Ramos (cell line): ENCODE data around the gene EVI5L.
"Not testable (repeated sequence)": the region's sequence is repeated elsewhere in the genome, so short reads cannot be mapped to it uniquely, and the experiment has no call there.

ENCODE experiments used
- in situ Hi-C: fragments of 300-500 bp; cut with MboI; formaldehyde crosslinking; loops from one replicate; pipeline ENCODE4 v1.14.3; 2022; ENCODE audit warnings: low sequenced_read_pairs; ENCODE audit not compliant: unreplicated experiment

Gene EVI5L

GRCh38 chr19:7888145-7888825 is 58.3 kb downstream of the EVI5L start, which contains the start of gene LRRC8E:
TSS of gene LRRC8E (plus strand) at chr19:7888510. CDS start at chr19:7895604, 7,094 bp downstream.
- in situ Hi-C loops = no loop called here

GRCh38 chr19:7888826-7889217 is 58.8 kb downstream of the EVI5L start:
- in situ Hi-C loops = no loop called here

GRCh38 chr19:7893362-7894101 is 63.5 kb downstream of the EVI5L start:
- in situ Hi-C loops = not testable (repeated sequence)

DNA sequence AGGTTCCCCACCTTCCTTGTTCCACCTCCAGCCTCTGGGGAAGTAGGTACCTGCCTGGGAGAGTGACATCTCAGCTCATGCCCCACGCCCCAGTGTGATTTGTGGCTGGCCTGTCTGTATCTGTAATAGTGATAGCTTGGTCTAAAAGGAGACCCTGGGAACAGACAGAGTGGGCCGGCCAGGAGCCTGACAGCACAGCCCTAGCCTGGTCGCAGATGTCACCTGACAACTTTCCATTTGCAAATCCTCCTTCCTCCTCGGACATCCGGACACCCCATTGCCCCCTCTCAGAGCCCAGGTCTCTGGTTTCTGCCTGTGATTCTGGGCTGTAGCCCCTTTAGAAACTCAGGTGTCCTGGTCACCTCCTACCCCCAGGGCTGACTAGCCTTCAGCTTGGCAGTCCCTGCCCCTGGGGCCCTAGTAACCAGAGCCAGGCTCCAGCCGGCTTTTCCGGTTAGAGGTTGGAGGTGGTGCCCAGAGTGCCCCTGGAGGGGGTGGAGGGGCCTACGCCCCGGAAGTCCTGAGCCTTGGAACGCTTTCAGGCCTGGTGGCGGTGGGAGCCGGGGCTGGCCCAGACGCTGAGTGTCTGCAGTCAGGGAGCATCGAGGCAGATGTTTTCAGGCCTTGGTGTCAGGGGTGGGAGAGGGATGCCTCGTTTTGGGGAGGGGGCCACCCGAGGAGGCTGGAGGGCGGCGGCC is 64.7 kb downstream of the EVI5L start:
- in situ Hi-C loops = no loop called here

GRCh38 chr19:7895565-7895964 is 65.5 kb downstream of the EVI5L start:
- in situ Hi-C loops = no loop called here

DNA sequence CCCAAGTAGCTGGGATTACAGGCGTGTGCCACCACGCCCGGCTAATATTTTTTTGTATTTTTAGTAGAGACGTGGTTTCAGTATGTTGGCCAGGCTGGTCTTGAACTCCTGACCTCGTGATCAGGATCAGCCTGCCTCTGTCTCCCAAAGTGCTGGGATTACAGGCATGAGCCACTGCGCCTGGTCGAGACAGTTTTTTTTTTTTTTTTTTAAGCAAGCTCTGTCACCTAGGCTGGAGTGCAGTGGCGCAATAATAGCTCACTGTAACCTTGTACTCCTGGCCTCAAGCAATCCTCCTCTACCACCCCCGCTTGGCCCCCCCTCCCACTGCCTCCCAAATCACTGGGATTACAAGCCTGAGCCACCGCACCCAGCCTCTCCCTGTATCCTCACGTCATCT is 67.3 kb downstream of the EVI5L start:
- in situ Hi-C loops = no loop called here

DNA sequence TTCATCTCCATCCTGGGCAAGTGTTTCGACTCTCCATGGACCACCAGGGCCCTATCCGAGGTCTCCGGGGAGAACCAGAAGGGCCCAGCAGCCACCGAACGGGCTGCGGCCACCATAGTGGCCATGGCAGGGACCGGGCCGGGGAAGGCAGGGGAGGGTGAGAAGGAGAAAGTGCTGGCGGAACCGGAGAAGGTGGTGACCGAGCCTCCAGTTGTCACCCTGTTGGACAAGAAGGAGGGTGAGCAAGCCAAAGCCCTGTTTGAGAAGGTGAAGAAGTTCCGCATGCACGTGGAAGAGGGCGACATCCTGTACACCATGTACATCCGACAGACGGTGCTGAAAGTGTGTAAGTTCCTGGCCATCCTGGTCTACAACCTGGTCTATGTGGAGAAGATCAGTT is 68.9 kb downstream of the EVI5L start:
- in situ Hi-C loops = no loop called here

GRCh38 chr19:7899751-7900378 is 69.8 kb downstream of the EVI5L start:
- in situ Hi-C loops = no loop called here

DNA sequence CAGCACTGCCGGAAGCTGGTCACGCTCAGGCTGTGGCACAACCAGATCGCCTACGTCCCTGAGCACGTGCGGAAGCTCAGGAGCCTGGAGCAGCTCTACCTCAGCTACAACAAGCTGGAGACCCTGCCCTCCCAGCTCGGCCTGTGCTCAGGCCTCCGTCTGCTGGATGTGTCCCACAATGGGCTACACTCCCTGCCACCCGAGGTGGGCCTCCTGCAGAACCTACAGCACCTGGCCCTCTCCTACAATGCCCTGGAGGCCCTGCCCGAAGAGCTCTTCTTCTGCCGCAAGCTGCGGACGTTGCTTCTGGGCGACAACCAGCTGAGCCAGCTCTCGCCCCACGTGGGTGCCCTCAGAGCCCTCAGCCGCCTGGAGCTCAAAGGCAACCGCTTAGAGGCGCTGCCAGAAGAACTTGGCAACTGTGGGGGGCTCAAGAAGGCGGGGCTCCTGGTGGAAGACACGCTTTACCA is 70.4 kb downstream of the EVI5L start:
- in situ Hi-C loops = no loop called here

DNA sequence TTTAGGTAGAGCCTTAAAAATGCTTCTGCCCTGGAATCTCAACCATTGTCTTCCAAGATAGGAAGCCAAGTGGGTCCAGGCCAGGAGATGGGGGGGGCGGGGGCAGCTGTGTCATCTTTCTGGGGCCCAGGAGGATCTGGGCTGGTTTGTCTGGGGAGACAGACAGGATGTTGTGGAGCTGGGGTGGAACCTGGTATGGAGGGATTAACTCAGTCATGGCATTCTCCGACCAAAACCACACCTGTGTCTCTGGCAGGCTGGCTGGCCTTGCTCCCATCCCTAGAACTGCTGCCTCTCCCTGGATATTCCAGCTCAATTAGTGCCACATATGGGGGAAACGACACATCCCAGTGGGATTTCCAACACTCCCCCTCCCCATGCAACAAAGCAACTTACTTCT is 70.9 kb downstream of the EVI5L start:
- in situ Hi-C loops = no loop called here

DNA sequence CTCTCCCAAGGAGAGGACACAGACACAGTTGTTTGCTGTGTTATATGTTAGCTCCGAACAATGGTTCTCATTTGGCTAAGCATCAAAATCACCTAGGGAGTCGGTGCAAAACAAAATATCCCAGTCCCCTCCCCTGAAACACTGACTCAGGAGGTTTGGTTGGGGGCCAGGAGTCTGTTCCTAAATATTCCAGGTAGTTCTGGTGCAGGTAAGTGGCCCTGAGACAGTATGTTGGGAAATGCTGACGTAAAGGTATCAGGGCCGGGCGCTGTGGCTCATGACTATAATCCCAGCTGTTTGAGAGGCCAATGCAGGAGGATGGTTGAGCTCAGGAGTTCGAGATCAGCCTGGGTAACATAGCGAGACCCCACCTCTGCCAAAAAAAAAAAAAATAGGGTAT is 71.3 kb downstream of the EVI5L start:
- in situ Hi-C loops = no loop called here

DNA sequence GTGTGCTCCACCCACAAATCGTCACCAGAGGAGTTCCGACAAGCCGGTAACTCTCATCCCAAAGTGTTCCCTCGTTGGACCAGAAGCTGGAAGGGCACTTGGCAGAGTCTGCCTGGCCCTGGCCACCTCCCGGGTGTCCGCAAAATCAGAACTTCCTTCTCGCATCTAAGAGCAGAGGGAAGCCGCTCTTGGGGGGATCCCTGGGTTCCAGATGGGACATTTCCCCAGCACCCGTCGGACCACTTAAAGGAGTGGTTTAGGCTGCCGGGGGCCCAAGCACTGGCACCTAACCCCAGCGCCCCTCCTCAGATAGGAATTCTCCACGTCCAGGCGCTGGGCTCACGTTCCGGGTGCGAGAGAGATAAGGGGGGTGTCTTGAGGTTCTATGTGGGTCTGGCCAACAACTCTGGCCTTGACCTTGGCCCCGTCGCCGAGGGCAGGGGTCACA is 72.8 kb downstream of the EVI5L start:
- in situ Hi-C loops = no loop called here

DNA sequence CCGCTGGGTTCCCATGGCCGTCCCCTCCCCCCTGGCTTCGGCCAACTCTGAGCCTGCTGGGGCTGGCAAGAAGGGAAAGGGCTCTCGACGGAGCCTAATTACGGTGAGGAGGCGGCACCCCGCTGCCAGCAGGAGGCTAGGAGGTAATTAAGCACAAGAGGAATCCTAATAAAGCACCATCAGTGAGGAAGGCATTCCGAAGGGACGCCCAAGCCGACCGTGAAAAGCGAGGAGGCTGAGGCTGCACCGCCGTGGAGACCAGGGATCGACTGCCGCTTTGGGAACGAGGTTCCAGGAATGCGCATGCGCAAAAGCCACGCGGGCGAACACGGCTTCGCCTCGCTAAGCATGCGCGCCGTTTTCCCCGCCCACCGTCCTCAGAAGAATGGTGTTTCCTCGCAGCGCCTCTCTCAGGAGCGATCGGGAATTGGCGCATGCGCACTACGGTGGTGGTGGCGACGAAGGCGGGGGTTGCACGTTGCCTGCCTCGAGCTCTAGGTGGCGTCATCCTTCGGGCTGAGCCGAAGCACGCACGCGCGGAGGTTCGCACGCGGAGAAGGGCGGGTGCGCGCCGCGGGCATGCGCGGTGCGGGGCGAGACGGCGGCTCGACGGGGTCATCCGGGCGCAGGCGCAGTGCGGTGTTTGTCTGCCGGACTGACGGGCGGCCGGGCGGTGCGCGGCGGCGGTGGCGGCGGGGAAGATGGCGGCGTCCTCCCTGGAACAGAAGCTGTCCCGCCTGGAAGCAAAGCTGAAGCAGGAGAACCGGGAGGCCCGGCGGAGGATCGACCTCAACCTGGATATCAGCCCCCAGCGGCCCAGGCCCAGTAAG is 73.4 kb downstream of the EVI5L start, which contains the start of gene MAP2K7:
Gene MAP2K7, plus strand, starts transcription at position 634 of the 830 bp plus-strand sequence. Its CDS starts 68 bp downstream, at position 702.
- in situ Hi-C loops = no loop called here

- in situ Hi-C loops = no loop called here
Measured at GRCh38 chr19:7904074-7905020, 74.3 kb downstream of the EVI5L start.

- in situ Hi-C loops = no loop called here
Measured at GRCh38 chr19:7905268-7905667, 75.2 kb downstream of the EVI5L start.

- in situ Hi-C loops = no loop called here
Measured at GRCh38 chr19:7905859-7906258, 75.8 kb downstream of the EVI5L start.

DNA sequence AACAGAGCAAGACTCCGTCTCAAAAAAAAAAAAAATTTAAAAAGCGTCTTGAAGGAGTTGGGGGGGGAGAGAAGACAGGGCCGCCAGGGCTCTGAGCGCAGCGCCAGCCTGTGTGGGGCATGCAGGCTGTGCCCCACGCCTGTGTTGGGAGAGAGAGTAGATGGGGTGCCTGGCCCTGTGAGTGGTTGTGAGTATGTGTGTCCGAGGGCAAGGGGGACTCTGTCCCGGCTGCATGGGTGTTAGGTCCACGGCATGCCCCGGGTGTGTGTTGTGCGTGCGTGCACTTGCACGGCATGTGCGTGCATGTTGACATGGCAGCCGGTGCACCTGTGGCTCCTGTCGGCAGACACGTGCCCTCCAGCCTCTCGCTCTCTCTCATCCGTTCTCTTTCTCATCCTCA is 77.1 kb downstream of the EVI5L start:
- in situ Hi-C loops = no loop called here

DNA sequence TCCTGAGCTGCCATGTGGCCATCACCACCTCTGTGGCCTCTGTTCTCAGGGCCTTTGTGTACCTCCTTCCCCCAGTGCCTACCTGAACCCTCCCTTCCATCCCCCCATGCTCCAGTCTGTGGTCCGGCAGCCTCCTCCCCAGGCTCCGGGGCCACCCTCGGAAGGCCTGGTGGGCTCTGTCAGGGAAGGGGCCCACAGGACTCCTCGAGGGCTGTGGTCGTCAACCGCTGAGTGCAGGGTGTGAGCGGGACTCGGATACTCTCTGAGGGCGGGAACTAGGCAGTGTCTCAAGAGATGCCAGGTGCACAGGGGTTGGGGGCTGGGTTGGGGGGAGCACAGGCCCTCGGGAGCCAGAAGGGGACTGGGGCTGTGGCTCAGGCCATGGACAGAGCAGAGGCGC is 77.5 kb downstream of the EVI5L start:
- in situ Hi-C loops = no loop called here
